Duodenal mucosa (tissue), 2 donors: Measurements from ENCODE around the gene VPS41.
A peak's percentile ranks its signal among the peaks of the same experiment; 100 is the strongest.

Experiments
- H3K27ac ChIP-seq: one replicate; pipeline ENCODE4 v1.7.0; 2013; ENCODE audit warnings: low read depth, low read length
- H3K27me3 ChIP-seq, 2 donors: one replicate each; pipeline ENCODE4 v1.7.0; 2013; ENCODE audit warnings: low read length in 2 of 2, control low read depth in 1 of 2; ENCODE audit not compliant: insufficient read depth in 2 of 2, control insufficient read depth in 1 of 2
- H3K36me3 ChIP-seq, 2 donors: one replicate each; pipeline ENCODE4 v1.7.0; 2013; ENCODE audit warnings: low read length in 2 of 2, control low read depth in 1 of 2; ENCODE audit not compliant: insufficient read depth in 2 of 2, control insufficient read depth in 1 of 2
- H3K4me1 ChIP-seq, 2 donors: one replicate each; pipeline ENCODE4 v1.7.0; 2013; ENCODE audit warnings: low read length in 2 of 2, control low read depth in 1 of 2; ENCODE audit not compliant: insufficient read depth in 2 of 2, control insufficient read depth in 1 of 2
- H3K4me3 ChIP-seq, 2 donors: one replicate each; pipeline ENCODE4 v1.7.0; 2013; ENCODE audit warnings: low read length in 2 of 2, low read depth in 1 of 2
- H3K9ac ChIP-seq, 2 donors: one replicate each; pipeline ENCODE4 v1.7.0; 2013; ENCODE audit warnings: low read length in 2 of 2, low read depth in 1 of 2
- H3K9me3 ChIP-seq, 2 donors: one replicate each; pipeline ENCODE4 v1.7.0; 2013; ENCODE audit warnings: low read length in 2 of 2, control low read depth in 1 of 2; ENCODE audit not compliant: control insufficient read depth in 1 of 2

The VPS41 gene

DNA sequence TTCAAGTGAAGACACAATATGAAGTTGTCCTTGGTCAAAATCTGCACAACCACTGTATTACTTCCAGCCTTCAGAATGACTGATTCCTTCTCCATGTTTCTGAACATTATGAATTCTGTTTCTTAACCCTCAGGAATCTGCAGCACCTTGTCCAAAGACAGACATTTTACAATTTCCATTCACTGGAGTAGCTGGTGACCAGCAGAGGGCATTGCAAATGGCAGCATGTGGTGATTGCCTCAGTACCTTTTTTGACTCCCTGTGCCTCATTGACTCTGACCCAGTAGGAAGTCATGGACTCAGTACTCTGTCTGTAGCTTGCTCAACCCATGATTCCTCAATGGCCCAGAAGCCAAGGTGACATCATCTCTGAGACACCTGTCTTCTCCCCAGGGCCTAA is 879 bp upstream of the VPS41 start:
- no peaks in the 10 kb centered on the region for H3K36me3 ChIP-seq
- no peaks in the 10 kb centered on the region for H3K27me3 ChIP-seq
- no peak overlapping the region for H3K27ac ChIP-seq

DNA sequence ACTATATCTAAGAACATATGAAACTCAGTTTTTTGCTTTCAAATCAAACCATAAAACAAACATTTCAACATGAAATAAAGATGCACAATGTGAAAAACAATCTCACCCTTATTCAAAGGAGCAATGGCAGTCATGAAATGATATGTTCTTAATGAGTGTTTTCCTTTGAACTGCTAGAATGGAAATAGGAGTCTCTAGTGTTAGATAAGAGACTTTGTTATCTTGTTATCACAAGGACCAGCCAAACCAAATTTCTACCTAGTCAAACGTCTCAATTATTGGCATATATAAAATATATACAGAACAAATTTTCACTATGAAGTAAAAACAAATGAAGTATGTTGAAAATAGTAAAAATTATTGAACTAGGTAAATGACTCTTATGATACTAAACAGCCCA is 1.2 kb downstream of the VPS41 start:
- Histone ChIP-seq H3K9ac (no peak overlapping the region), H3K27me3 (no peaks in the 10 kb centered on the region), H3K4me1 (peaks cover 0 to 18% of the 10 kb centered on the region in 2 donors), H3K27ac (no peak overlapping the region), H3K9me3 (no peaks in the 10 kb centered on the region), H3K36me3 (no peaks in the 10 kb centered on the region), H3K4me3 (peak overlapping the region; percentile 90 to 94)

More for the DNA sequence above, 879 bp upstream of the VPS41 start:
- no peak overlapping the region for H3K9ac ChIP-seq
- H3K9me3 ChIP-seq: no peaks in the 10 kb centered on the region
- peaks cover 0 to 16% of the 10 kb centered on the region in 2 donors for H3K4me1 ChIP-seq
- H3K4me3 ChIP-seq: no peak overlapping the region

DNA sequence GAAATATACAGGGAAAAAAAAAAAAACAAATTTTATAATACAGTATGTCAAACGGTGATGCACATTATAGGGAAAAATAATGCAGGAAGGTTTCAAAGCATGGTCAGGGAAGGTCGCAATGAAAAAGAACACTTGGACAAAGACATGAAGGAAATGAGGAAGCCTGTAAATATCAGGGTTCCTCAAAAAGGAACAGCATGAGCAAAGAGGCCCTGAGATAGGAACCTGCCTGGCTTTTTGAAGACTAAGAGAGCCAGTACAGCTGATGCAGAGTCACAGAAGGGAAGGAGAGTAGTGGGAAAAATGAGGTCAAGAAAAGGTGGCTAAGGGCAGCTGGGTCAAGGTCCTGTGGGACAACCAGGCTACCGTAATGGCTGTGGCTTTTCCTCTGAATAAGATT is 1.9 kb downstream of the VPS41 start:
- Histone ChIP-seq H3K4me3 (no peak overlapping the region), H3K27me3 (no peaks in the 10 kb centered on the region), H3K4me1 (peaks cover 0 to 18% of the 10 kb centered on the region in 2 donors), H3K36me3 (no peaks in the 10 kb centered on the region), H3K27ac (no peak overlapping the region), H3K9me3 (no peaks in the 10 kb centered on the region), H3K9ac (no peak overlapping the region)

DNA sequence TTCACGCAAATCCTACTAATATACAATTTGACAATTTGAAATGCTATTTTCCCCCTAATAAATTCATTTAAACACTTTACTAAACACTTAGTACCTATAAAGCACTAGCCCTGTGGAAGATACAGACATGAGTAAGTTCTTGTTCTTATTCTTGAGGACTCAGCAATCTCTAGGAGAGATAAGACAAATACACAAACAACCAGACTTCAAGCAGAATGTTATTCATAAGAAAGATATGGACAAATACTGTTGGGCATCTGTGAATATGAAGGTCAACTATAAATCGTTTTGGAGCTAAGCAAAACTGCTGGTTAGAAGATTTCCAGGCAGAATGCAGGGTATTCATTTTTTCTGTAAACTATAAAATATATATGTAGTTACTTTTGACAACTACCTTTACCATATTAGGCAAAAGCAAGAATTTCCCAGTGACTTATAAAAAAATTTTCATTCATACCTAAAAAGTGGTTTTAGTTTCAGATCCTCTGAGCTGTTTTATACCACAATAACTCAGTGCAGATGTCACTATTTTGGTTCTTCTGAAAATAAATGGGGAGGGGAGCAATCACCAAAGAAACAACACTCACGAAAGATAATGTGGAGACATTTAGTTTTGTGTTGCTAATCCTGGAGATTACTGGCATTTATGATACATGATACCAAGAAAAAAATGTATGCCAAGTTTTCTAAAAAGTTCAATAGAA is 3.8 kb downstream of the VPS41 start:
- no peak overlapping the region for H3K9ac ChIP-seq
- H3K4me1 ChIP-seq: peaks cover 0 to 18% of the 10 kb centered on the region in 2 donors
- H3K36me3 ChIP-seq: no peaks in the 10 kb centered on the region
- no peak overlapping the region for H3K4me3 ChIP-seq
- no peaks in the 10 kb centered on the region for H3K27me3 ChIP-seq
- H3K27ac ChIP-seq: no peak overlapping the region
- no peaks in the 10 kb centered on the region for H3K9me3 ChIP-seq

DNA sequence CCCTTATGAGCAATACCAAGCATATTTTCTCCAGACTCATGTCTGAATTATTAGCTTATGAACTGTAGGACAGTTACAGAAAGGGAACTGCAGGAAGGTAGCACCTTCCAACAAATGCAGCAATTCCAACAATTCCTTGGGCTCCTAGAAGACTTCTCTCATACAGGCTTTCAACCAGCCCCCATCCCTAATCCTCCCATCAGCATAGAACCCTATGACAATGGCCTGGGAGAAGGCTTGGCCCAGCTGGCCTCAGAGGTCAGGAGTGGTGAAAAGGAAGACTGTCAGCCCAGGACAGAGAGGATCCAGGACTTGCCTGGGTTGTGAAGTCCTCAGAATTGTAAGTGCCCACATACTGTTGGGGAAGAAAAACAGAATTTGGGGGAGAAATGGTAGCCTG is 5.9 kb downstream of the VPS41 start:
- Histone ChIP-seq H3K4me3 (no peak overlapping the region), H3K9me3 (no peaks in the 10 kb centered on the region), H3K27ac (no peak overlapping the region), H3K27me3 (no peaks in the 10 kb centered on the region), H3K4me1 (peaks cover 0 to 14% of the 10 kb centered on the region in 2 donors), H3K36me3 (no peaks in the 10 kb centered on the region), H3K9ac (no peak overlapping the region)

DNA sequence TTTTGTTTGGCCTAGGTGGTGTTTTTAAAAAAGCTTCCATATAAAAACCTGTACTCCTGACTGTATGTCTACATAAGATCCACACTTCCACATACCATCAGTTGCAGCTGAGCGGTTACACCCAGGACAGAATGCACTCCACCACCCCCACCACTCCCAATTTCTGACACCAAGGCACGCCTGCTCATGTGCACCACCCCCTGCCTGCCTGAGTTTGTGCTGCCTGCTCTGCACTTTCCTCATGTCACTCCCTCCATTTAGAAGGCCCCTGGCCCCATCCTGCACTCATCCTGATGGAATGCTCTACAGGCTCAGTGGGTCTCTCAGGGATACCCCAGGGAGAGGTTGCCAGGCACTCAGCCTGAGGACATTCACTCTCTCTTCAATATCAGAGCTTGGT is 6.5 kb downstream of the VPS41 start:
- Histone ChIP-seq H3K27me3 (no peaks in the 10 kb centered on the region), H3K9me3 (no peaks in the 10 kb centered on the region), H3K36me3 (no peaks in the 10 kb centered on the region), H3K4me3 (no peak overlapping the region), H3K4me1 (peaks cover 0 to 9% of the 10 kb centered on the region in 2 donors), H3K9ac (no peak overlapping the region), H3K27ac (no peak overlapping the region)

DNA sequence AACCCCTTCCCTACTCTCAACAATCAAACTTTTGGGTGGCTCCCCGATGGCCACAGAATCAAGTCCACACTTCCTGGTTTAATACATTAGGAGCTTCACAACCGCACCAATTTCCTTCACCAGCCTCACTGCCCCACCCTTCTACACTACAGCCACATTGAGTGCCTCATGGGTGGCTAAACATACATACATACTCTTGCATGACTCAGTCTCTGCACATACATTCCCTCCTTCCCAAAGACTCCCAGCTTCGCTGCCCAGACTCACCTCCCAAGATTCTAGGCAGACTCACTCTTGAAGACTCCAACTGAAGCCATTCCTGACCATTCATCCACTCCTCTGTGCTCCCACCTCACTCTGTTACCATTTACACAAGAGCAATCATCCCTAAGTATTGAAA is 15.9 kb downstream of the VPS41 start:
- no peak overlapping the region for H3K27ac ChIP-seq
- H3K4me3 ChIP-seq: no peak overlapping the region
- no peaks in the 10 kb centered on the region for H3K9me3 ChIP-seq
- H3K27me3 ChIP-seq: no peaks in the 10 kb centered on the region
- no peak overlapping the region for H3K9ac ChIP-seq
- no peaks in the 10 kb centered on the region for H3K4me1 ChIP-seq
- H3K36me3 ChIP-seq: peaks cover 0 to 11% of the 10 kb centered on the region in 2 donors

DNA sequence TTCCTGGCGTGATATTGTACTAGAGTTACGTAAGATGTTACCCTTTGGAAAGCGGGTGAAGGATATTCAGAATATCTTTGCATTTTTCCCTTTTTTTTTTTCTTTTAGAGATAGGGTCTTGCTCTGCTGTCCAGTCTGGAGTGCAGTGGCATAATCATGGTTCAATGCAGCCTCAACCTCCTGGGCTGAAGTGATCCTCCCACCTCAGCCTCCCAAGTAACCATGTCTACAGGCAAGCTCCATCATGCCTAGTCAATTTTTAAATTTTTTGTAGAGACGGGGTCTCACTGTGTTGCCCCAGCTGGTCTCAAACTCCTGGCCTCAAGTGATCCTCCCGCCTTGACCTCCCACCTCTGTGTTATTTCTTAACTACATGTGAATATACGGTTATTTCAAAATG is 18.4 kb downstream of the VPS41 start:
- Histone ChIP-seq H3K9me3 (no peaks in the 10 kb centered on the region), H3K4me3 (no peak overlapping the region)

DNA sequence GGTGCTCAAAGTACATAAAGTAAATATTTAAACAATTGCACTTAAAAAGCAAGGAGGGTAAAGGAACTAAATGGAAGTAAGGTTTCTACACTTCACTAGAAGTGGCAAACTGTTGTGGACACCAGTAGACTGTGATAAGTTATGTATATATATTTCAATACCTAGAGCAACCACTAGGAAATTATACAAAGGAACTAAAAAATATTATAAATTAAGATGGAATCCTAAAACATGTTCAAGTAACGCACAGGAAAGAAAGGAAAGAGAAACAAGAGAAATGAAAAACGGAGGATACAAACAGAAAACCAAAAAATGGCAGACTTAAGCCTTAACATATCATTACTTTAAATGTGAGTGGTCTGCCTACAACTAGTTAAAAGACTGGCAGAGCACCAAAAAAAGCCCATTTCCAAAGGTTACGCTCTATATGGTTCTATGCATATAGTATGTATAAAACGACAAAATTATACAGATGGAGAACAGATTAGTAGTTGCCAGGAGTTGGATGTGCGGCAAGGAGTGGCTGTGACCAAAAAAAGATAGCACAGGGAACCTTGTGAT is 19.0 kb downstream of the VPS41 start:
- Histone ChIP-seq H3K36me3 (peaks cover 0 to 5% of the 10 kb centered on the region in 2 donors), H3K9me3 (no peaks in the 10 kb centered on the region), H3K27me3 (no peaks in the 10 kb centered on the region)

More for the DNA sequence above, 18.4 kb downstream of the VPS41 start:
- H3K27me3 ChIP-seq: no peaks in the 10 kb centered on the region
- H3K27ac ChIP-seq: no peak overlapping the region
- H3K36me3 ChIP-seq: peaks cover 0 to 11% of the 10 kb centered on the region in 2 donors
- no peaks in the 10 kb centered on the region for H3K4me1 ChIP-seq
- H3K9ac ChIP-seq: no peak overlapping the region

DNA sequence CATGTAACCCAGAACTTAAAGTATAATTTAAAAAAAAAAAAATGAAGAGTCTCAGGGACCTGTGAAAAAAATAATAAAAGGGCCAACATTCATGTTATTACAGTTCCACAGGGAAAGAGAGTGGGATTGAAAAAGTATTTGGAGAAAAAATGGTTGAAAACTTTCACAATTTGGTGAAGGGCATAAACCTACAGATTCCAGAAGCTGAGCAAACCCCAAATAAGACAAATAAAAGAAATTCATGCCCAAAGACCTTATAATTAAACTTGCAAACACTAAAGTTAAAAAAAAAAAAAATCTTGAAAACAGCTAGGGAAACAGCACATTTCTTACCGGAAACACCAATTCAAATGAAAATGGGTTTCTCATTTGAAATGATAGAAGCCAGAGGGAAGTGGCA is 19.9 kb downstream of the VPS41 start:
- no peak overlapping the region for H3K4me3 ChIP-seq
- no peaks in the 10 kb centered on the region for H3K27me3 ChIP-seq
- H3K36me3 ChIP-seq: no peaks in the 10 kb centered on the region
- no peak overlapping the region for H3K27ac ChIP-seq
- no peak overlapping the region for H3K9ac ChIP-seq
- H3K9me3 ChIP-seq: no peaks in the 10 kb centered on the region
- no peaks in the 10 kb centered on the region for H3K4me1 ChIP-seq

More for the DNA sequence above, 19.0 kb downstream of the VPS41 start:
- Histone ChIP-seq H3K4me1 (no peaks in the 10 kb centered on the region), H3K27ac (no peak overlapping the region), H3K9ac (no peak overlapping the region), H3K4me3 (no peak overlapping the region)
